Prostate gland (tissue), 2 donors: Measurements from ENCODE around the gene RPUSD4. TPM values are rescaled to one million over a fixed set of nuclear protein-coding genes. Genes with fewer than 3 reads are reported as not detected.

Experiments used
- DNase-seq: peaks from one replicate; pipeline ENCODE4 v3.0.0-alpha.2; 2019; ENCODE audit warnings: low spot score
- H3K27ac ChIP-seq, 2 donors: fragments of 200-600 bp; sonication (generic); 2 replicates each; pipeline ENCODE4 v1.5.1; 2017 to 2019
- H3K27me3 ChIP-seq: fragments of 200-600 bp; sonication (generic); replicated peaks from 2 replicates; pipeline ENCODE4 v1.5.1; 2019; ENCODE audit not compliant: insufficient read depth
- H3K36me3 ChIP-seq, 2 donors: fragments of 200-600 bp; sonication (generic); 1 replicate in 1 of 2; 2 replicates in 1 of 2; pipeline versions ENCODE4 v1.5.1 to v1.8.1; 2017 to 2019
- H3K4me1 ChIP-seq: fragments of 200-600 bp; sonication (generic); replicated peaks from 2 replicates; pipeline ENCODE4 v1.5.1; 2019
- H3K4me3 ChIP-seq, 2 donors: fragments of 200-600 bp; sonication (generic); 2 replicates each; pipeline ENCODE4 v1.5.1; 2017 to 2019
- H3K9me3 ChIP-seq: fragments of 200-600 bp; sonication (generic); 2 replicates; pipeline ENCODE4 v1.5.1; 2017
- POLR2A ChIP-seq: fragments of 450-650 bp; IDR thresholded peaks from one replicate; pipeline ENCODE4 v1.6.1; 2016; ENCODE audit warnings: antibody characterized with exemption, mild to moderate bottlenecking
- POLR2AphosphoS5 ChIP-seq: sonication (generic); formaldehyde crosslinking; IDR thresholded peaks from one replicate; pipeline ENCODE4 v1.6.1; 2017; ENCODE audit warnings: antibody characterized with exemption
- WGBS: methylation state at CpG from one replicate; pipeline ENCODE4 v1.1.5; 2018; 5-methylcytosine and 5-hydroxymethylcytosine counted together
- intact Hi-C: fragments of 100-400 bp; cut with DNase I; formaldehyde crosslinking; loops from one replicate; pipeline ENCODE4 v1.14.2; 2022
- total RNA-seq, 2 donors: library from RNA; depleted of rRNA; stranded (reverse); fragments of >200 nt; gene quantifications; one replicate each; pipeline ENCODE4 v1.1.0, GENCODE V29; 2016
- TF ChIP-seq, protein P1 (sequence below), 4 experiments: fragments of 200-600 bp in 2 of 4; fragments of 450-650 bp in 2 of 4; sonication (generic) in 2 of 4; IDR thresholded peaks; 1 replicate in 3 of 4; 2 replicates in 1 of 4; pipeline ENCODE4 v1.5.1; 2016 to 2019; ENCODE audit warnings: antibody characterized with exemption in 4 of 4, mild to moderate bottlenecking in 2 of 4, moderate library complexity in 2 of 4

Gene RPUSD4
- total RNA-seq, 2 donors from 2014 or later, result 13.0 to 29.7 TPM

DNA sequence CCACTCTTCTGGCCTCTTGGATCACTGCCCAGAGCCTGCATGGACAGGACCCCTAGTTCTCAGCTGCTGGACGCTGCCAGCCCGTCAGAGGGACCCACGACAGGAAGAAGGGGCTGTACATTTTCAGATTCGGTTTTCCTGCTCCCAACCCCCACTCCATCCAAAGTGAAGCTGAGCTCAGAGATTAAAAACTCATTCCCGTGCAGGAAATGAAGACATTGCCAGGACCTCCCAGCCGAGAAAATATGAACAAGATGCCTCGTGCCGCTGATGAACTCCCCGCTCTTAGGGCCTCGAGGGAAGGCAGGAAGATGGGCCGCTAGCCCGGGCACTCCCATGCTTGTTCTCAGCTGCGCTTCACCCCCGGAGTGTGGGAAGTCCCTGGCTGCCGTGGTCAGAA, 36.1 kb downstream of the RPUSD4 start:
- WGBS, result 30% methylated on average over 15 of the region's 15 CpGs

DNA sequence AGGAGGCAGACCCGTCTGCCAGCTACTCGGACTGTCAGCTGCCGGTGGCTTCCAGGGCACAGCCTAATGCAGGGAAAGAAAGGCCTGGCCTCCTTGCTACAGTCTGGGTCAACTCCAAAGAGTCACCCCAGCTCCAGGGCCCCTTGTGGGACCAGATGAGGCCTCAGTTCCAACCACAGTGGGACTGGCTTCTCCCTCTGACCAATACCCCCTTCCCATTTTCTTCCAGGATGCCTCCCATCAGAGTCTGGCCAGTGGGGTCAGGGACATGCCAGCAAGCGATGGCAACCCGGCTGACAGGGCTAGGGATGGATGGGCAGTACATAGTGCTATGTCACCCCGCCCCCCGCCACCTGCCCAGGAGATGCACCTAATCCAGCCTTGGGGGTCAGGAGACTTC, 36.6 kb downstream of the RPUSD4 start:
- H3K4me1 ChIP-seq, result no peaks in the 10 kb centered on the region
- no peaks in the 10 kb centered on the region for H3K9me3 ChIP-seq
- DNase-seq, result no peak
- 96% methylated on average over 7 of the region's 7 CpGs for WGBS
- intact Hi-C loops, result no loop called here
- no peak overlapping the region for H3K4me3 ChIP-seq
- H3K27ac ChIP-seq, result no peak overlapping the region
- no peak for TF ChIP-seq POLR2AphosphoS5
- TF ChIP-seq, protein P1, sequence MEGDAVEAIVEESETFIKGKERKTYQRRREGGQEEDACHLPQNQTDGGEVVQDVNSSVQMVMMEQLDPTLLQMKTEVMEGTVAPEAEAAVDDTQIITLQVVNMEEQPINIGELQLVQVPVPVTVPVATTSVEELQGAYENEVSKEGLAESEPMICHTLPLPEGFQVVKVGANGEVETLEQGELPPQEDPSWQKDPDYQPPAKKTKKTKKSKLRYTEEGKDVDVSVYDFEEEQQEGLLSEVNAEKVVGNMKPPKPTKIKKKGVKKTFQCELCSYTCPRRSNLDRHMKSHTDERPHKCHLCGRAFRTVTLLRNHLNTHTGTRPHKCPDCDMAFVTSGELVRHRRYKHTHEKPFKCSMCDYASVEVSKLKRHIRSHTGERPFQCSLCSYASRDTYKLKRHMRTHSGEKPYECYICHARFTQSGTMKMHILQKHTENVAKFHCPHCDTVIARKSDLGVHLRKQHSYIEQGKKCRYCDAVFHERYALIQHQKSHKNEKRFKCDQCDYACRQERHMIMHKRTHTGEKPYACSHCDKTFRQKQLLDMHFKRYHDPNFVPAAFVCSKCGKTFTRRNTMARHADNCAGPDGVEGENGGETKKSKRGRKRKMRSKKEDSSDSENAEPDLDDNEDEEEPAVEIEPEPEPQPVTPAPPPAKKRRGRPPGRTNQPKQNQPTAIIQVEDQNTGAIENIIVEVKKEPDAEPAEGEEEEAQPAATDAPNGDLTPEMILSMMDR (IDR thresholded peaks at IDR 0.05), result no peak
- no peak for TF ChIP-seq POLR2A
- H3K27me3 ChIP-seq, result no peaks in the 10 kb centered on the region
- H3K36me3 ChIP-seq, result no peaks in the 10 kb centered on the region

More for the DNA sequence above, 36.1 kb downstream of the RPUSD4 start:
- Histone ChIP-seq H3K36me3 (no peaks in the 10 kb centered on the region), H3K4me1 (no peaks in the 10 kb centered on the region), H3K27ac (no peak overlapping the region), H3K27me3 (no peaks in the 10 kb centered on the region), H3K4me3 (no peak overlapping the region), H3K9me3 (no peaks in the 10 kb centered on the region)
- intact Hi-C loops, result no loop called here
- TF ChIP-seq, protein P1 (IDR thresholded peaks at IDR 0.05), result no peak
- TF ChIP-seq POLR2AphosphoS5, result no peak
- no peak for TF ChIP-seq POLR2A
- DNase-seq, result no peak

DNA sequence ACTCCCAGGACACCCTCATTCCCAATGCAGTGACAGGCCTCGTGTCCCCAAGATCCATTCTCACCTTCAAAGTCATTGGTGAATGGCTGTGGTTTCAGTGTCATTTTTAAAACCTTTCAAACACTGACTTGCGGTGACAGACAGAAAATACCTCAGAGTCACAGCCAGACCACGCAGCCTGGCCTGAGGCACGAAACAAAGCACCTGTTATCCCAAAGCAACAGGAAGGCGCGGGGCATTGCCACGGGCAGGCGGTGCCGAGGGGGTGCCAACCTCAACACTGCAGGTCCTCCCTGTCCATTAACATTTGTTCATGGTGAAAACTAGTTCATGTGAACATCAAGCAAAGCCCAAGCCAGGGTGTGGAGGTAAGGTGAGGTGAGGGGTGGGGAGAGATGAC, 38.2 kb downstream of the RPUSD4 start:
- Histone ChIP-seq H3K36me3 (no peaks in the 10 kb centered on the region), H3K27me3 (no peaks in the 10 kb centered on the region), H3K9me3 (no peaks in the 10 kb centered on the region), H3K27ac (no peak overlapping the region), H3K4me1 (no peaks in the 10 kb centered on the region), H3K4me3 (no peak overlapping the region)
- intact Hi-C loops, result no loop called here
- TF ChIP-seq, protein P1 (IDR thresholded peaks at IDR 0.05), result no peak
- no peak for TF ChIP-seq POLR2A
- TF ChIP-seq POLR2AphosphoS5, result no peak
- 64% methylated on average over 9 of the region's 9 CpGs for WGBS
- DNase-seq, result no peak

DNA sequence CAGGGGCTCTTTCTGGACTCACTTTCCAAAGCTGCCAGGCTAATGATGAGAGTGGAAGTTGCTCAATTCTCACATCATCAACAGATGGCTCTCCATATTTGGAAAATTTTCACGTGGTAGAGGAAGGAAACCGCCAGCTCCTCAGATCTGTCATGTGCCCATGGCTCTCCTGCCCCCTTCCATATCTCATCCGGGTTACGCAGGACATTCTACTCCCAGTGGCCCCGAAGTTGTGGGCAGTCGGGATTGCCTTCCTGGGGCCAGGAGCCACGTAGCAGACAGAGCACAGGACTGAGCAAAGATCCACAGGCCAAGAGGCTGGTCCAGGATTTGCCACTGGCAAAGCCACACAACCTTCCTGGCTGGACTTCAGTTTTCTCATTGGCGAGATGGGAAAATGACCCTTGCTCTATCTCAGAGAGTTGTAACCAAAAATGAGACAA, 38.8 kb downstream of the RPUSD4 start:
- DNase-seq, result no peak
- intact Hi-C loops, result no loop called here
- Histone ChIP-seq H3K27me3 (no peaks in the 10 kb centered on the region), H3K4me1 (no peaks in the 10 kb centered on the region), H3K4me3 (no peak overlapping the region), H3K9me3 (no peaks in the 10 kb centered on the region), H3K36me3 (no peaks in the 10 kb centered on the region), H3K27ac (no peak overlapping the region)
- TF ChIP-seq POLR2AphosphoS5 (no peak), POLR2A (no peak)
- TF ChIP-seq, protein P1 (IDR thresholded peaks at IDR 0.05), result no peak
- 83% methylated on average over 8 of the region's 8 CpGs for WGBS

DNA sequence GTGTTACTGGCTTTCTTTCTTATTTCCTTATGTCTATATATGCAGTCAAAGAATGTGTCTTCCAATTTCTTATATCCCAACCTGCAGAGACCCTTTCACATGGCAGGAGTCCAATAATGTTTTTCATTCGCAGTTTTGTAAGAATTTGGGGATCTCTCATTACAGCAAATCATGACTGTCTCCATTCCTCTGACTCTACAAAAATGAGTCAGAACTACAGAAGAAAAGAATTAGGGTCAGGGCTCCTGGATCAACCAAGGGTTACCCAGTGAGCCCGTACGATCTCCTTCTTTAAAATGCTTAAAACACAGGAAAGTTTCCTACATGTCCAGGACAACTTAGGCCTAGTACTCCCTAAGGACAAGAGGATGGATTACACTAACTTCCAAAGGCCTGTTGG, 42.2 kb downstream of the RPUSD4 start:
- Histone ChIP-seq H3K36me3 (no peaks in the 10 kb centered on the region), H3K27me3 (no peaks in the 10 kb centered on the region), H3K4me1 (no peaks in the 10 kb centered on the region), H3K27ac (no peak overlapping the region), H3K9me3 (no peaks in the 10 kb centered on the region), H3K4me3 (no peak overlapping the region)
- DNase-seq, result no peak
- WGBS, result 88% methylated on average over 3 of the region's 3 CpGs
- intact Hi-C loops, result no loop called here
- TF ChIP-seq, protein P1 (IDR thresholded peaks at IDR 0.05), result no peak
- TF ChIP-seq POLR2A, result no peak
